SK-N-MC (cell line): ENCODE measurements around the gene KCNB1.

Experiments used
- EZH2 ChIP-seq: fragments of 200-600 bp; sonication (generic); IDR thresholded peaks from one replicate; pipeline ENCODE4 v1.6.1; 2017; ENCODE audit warnings: antibody characterized with exemption
- FOXP2 ChIP-seq: optimal IDR thresholded peaks from 2 replicates; pipeline ENCODE3; 2011; ENCODE audit warnings: mild to moderate bottlenecking, moderate library complexity; ENCODE audit not compliant: insufficient read depth; ENCODE audit errors: extremely low read length, control extremely low read depth
- POLR2AphosphoS5 ChIP-seq: IDR thresholded peaks from 2 replicates; pipeline ENCODE4 v1.6.1; 2012; ENCODE audit warnings: mild to moderate bottlenecking, low read depth, low read length, borderline replicate concordance

DNA sequence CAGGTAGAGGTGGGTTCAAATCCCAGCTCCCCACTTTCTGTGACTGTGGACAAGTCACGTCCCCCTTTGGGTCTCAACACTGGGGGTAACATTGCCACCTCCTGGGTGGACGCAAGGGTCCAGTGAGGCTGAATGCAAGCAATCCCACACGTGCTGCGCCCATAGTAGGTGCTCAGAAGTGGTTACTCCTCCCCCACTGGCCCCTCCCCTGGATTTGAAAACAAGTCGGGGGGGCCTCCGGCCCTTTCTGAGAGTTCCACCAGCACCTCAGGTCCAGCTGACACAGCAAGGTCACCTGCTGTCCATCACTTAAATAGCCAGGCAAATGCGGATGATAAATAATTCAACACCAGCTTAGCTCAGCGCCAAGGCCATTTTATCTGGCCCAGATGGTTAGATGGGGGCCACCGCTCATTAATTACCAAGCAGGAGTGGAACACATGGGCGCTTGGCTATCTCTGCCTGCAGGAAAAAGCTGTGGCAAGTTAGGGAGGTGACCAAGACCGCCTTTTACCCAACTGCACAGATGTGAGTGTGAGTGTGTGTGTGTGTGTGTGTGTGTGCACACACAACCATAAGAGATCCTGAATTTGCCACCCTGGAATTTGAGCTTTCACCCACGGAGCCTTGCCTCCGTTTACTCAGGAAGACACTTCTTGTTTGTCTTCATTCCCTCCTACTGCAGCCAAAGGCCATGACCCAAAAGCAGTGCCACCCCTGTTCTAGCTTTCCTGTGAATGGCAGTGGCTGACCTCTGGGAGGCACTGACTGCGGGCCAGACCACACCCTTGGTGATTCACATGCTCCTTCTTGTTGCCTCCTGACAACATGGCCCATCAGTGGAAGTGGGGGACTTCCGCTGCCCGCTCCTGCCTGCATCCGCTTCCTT is 34.7 kb upstream of the KCNB1 start:
- TF ChIP-seq POLR2AphosphoS5 (no peak), EZH2 (no peak), FOXP2 (no peak)
